ENCODE results near the gene MTOR. TPM values are rescaled to one million over a fixed set of nuclear protein-coding genes. Genes with fewer than 3 reads are reported as not detected.

Gene MTOR
- total RNA-seq, 4 donors from 2014 or later: 37.8 to 46.4 (median 43.9) TPM

DNA sequence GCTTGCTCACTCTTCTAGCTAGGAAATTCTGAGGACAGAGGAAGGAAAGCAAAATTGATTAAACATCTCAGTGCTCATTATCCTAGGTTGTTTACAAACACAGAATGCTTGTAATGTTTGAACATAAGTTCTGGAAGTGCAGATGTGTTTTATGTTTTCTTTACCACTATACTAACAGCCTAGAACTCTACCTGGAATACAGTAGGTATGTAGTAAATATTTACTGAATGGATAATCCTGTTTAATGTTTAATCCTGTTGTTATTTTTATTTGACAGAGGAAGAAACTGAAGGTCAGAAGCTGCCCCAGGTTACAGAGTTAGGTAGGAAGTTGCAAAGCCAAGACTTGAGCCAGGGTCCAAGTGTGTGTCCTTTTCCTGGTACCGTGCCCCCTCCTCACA is 6.1 kb downstream of the MTOR start:
- Histone ChIP-seq H3K27me3 (no peaks in the 10 kb centered on the region), H3K4me3 (replicated peaks in 1 of 3) (no peak overlapping the region), H3K27ac (no peak overlapping the region), H3K9me3 (no peaks in the 10 kb centered on the region), H3K36me3 (peaks cover 64 to 65% of the 10 kb centered on the region in 2 donors), H3K4me1 (peaks cover 6 to 8% of the 10 kb centered on the region in 2 donors)
- no peak for DNase-seq
- no peak for TF ChIP-seq CTCF (IDR thresholded peaks at IDR 0.05)
- TF ChIP-seq POLR2A (IDR thresholded peaks at IDR 0.05): no peak
- intact Hi-C loops (cut with DNase I): no loop called here
- WGBS, 2 donors: 85 to 93% methylated on average over 1 of the region's 1 CpG

DNA sequence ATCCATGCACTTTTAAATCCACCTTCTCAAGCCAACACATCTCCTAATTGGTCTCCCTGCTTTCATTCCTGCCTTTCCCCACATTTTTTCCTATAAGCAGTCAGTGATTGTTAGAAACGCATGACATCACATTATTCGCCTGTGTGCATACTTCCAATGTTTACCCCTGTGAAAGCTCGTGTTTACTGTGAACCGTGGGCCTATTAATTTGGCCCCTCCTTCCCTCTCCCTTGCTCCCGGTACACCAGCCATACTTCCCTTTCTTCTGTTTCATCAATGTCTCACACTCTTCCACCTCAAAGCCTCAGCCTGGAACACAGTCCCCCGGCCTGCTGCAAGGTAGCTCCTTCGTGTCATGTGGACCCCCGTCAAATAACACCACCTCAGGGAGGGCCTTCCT is 9.1 kb downstream of the MTOR start:
- DNase-seq: no peak
- intact Hi-C loops (cut with DNase I): no loop called here
- no peaks in the 10 kb centered on the region for H3K9me3 ChIP-seq
- peaks cover 56 to 57% of the 10 kb centered on the region in 2 donors for H3K36me3 ChIP-seq
- no peak overlapping the region for H3K4me3 ChIP-seq (replicated peaks in 1 of 3)
- H3K4me1 ChIP-seq: no peaks in the 10 kb centered on the region
- 89 to 93% methylated on average over 8 of the region's 8 CpGs for WGBS, 2 donors
- no peaks in the 10 kb centered on the region for H3K27me3 ChIP-seq
- TF ChIP-seq POLR2A (IDR thresholded peaks at IDR 0.05) (no peak), CTCF (IDR thresholded peaks at IDR 0.05) (no peak)
- H3K27ac ChIP-seq: no peak overlapping the region

GRCh38 chr1:11252538-11252937 is 9.8 kb downstream of the MTOR start:
- intact Hi-C loops (cut with DNase I): no loop called here
- 97 to 99% methylated on average over 8 of the region's 8 CpGs for WGBS, 2 donors
- no peak for DNase-seq
- H3K9me3 ChIP-seq: no peaks in the 10 kb centered on the region
- no peak overlapping the region for H3K27ac ChIP-seq
- H3K36me3 ChIP-seq: peaks cover 54 to 55% of the 10 kb centered on the region in 2 donors
- H3K27me3 ChIP-seq: no peaks in the 10 kb centered on the region
- TF ChIP-seq CTCF (IDR thresholded peaks at IDR 0.05) (no peak), POLR2A (IDR thresholded peaks at IDR 0.05) (no peak)
- no peak overlapping the region for H3K4me3 ChIP-seq (replicated peaks in 1 of 3)
- H3K4me1 ChIP-seq: no peaks in the 10 kb centered on the region

DNA sequence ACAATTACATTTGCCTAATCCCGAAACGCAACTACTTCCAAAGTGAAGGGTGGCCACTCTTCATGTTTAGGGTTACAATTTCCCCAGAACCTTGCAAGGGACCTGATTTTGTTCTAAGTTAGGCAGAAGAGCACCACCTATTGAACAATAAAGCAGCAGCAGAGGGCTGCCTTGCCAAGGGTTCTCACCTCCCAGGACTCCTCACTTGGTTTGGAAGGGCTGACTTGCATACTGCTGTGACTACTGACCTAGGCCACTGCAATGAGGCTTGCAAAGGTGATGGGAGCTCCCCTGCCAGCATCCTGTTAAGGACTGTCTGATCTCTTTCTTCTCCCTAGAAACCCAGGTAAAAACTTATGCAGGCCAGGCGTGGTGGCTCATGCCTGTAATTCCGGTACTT is 14.2 kb downstream of the MTOR start:
- H3K9me3 ChIP-seq: no peaks in the 10 kb centered on the region
- no peaks in the 10 kb centered on the region for H3K4me1 ChIP-seq
- no peaks in the 10 kb centered on the region for H3K27me3 ChIP-seq
- intact Hi-C loops (cut with DNase I): loop anchor here (10.0 kb wide), 1 partner anchor 397 kb away; no protein-coding TSS in a partner anchor
- TF ChIP-seq POLR2A (IDR thresholded peaks at IDR 0.05) (no peak), CTCF (IDR thresholded peaks at IDR 0.05) (no peak)
- 93 to 95% methylated on average over 4 of the region's 4 CpGs for WGBS, 2 donors
- DNase-seq: no peak
- H3K4me3 ChIP-seq (replicated peaks in 1 of 3): no peak overlapping the region
- no peak overlapping the region for H3K27ac ChIP-seq
- peaks cover 29 to 44% of the 10 kb centered on the region in 2 donors for H3K36me3 ChIP-seq

DNA sequence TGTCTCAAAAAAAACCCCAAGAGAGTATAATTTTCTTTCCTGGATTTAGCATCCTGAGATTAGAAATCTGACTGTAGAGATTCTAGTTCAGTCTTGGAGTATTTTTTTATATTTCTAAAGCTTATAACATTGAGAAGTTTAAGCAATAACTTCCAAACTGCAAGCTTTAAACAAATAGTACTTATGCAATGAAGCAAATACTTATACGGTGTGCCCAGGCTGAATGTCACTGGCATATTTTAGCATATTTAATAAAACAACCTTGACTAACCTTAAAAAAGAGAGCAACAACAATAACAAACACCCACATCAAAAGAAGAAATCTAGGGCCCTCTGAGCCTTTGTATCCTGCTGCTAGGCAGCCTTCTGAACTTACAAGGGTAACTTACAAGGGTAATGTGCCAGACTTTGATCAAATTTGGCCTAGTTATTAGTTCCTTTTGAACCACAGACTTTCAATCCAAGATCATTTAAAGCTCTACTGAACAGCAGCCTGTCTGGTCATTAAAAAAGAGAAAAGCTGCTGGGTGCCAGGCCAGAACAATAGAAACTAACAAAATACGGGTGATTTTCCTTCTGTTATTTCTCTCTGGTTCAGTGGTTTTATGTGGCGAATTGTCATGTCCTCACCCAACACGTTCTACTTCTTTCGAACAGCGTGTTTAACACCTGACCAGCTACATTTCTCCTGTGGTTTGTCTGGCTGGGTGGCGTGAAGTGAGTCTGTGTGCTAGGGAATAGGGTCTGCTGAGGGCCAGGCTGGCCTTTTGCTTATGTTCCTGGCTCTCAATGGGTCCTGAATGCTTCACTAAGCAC is 16.2 kb downstream of the MTOR start:
- DNase-seq: no peak
- Histone ChIP-seq H3K9me3 (no peaks in the 10 kb centered on the region), H3K27me3 (no peaks in the 10 kb centered on the region), H3K36me3 (peaks cover 32 to 36% of the 10 kb centered on the region in 2 donors), H3K4me3 (replicated peaks in 1 of 3) (no peak overlapping the region), H3K27ac (no peak overlapping the region), H3K4me1 (no peaks in the 10 kb centered on the region)
- WGBS, 2 donors: 81 to 87% methylated on average over 7 of the region's 7 CpGs
- intact Hi-C loops (cut with DNase I): loop anchor here (10.0 kb wide), 1 partner anchor 399 kb away; no protein-coding TSS in a partner anchor
- no peak for TF ChIP-seq CTCF (IDR thresholded peaks at IDR 0.05)

Data from thyroid gland (tissue), 4 donors.